Mononuclear cell (primary cell): ENCODE measurements around the gene IQCH. TPM values are rescaled to one million over a fixed set of nuclear protein-coding genes. Genes with fewer than 3 reads are reported as not detected.

Experiments used
- H3K27me3 ChIP-seq: 2 replicates; pipeline ENCODE4 v1.6.0; 2011; ENCODE audit warnings: low read length, control low read depth; ENCODE audit not compliant: insufficient read depth
- H3K4me1 ChIP-seq: 2 replicates; pipeline ENCODE4 v1.5.1; 2011; ENCODE audit warnings: mild to moderate bottlenecking, low read length, control low read depth; ENCODE audit not compliant: insufficient read depth
- H3K4me3 ChIP-seq: 2 replicates; pipeline ENCODE4 v1.5.1; 2011; ENCODE audit warnings: mild to moderate bottlenecking, low read length, moderate library complexity
- H3K9me3 ChIP-seq: 2 replicates; pipeline ENCODE4 v1.5.1; 2011; ENCODE audit warnings: low read depth, mild to moderate bottlenecking, control low read depth, low read length
- total RNA-seq: library from RNA; depleted of rRNA; stranded (reverse); fragments of >200 nt; gene quantifications from one replicate; pipeline ENCODE4 v1.2.3, GENCODE V29; 2012

IQCH gene
- total RNA-seq, 1 donor, result 0.42 TPM

- Histone ChIP-seq H3K9me3 (no peaks in the 10 kb centered on the region), H3K4me1 (no peaks in the 10 kb centered on the region), H3K4me3 (no peak overlapping the region), H3K27me3 (no peaks in the 10 kb centered on the region)
Observed at GRCh38 chr15:67305506-67305905, 50.9 kb downstream of the IQCH start.

DNA sequence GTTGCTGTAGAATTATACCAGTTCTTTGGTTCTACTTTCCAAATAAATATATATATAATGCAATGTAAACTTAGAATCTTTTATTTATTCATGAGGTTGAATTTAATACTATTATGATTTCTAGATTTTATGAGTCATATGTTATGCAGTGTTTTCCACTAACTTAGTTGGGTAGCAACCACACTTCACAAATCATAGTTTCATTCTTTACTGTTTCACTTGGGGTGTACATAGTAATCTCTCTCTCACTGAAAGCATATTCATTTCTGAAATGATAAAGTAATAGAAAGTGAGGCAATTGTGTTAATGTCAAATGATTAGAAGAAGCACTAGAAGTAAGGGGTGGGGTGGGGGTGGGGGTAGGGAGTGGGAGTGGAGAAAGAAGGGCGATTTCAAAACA lies 52.6 kb downstream of the IQCH start:
- Histone ChIP-seq H3K9me3 (no peaks in the 10 kb centered on the region), H3K4me1 (no peaks in the 10 kb centered on the region), H3K27me3 (no peaks in the 10 kb centered on the region), H3K4me3 (no peak overlapping the region)

DNA sequence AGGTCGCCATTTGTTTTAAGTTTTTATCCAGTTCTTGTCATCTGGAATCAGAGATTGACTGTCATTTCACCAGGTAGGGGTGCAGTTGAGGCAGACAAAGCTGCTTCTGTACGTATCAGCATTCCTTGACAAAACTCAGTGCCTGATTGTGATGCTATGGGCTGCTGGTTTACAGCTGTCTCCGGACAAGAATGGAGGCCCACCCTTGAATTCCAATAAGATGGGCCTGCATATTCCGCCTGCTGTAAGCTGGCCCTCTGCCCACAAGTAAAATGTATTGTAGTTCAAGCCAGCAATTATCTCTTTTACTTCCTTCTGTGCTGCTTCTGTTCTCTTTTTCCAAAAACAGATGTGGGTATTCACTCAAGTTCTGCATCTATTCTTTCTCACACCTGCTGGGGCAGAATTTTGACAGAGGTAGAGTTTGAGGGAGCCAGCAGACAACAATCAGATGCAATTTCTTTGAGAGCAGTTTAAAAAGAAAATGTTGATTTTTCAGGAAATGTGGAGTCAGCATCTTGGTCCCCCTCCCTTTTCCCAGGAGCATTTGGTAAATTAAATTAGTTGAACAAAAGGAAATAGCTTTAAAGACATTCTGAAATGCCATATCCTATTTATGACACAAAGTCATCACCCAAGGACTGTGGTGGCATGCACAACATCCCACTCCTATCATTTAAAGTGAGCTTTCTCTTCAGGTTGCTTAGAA lies 53.5 kb downstream of the IQCH start:
- Histone ChIP-seq H3K27me3 (no peaks in the 10 kb centered on the region), H3K4me3 (no peak overlapping the region), H3K4me1 (no peaks in the 10 kb centered on the region), H3K9me3 (no peaks in the 10 kb centered on the region)

DNA sequence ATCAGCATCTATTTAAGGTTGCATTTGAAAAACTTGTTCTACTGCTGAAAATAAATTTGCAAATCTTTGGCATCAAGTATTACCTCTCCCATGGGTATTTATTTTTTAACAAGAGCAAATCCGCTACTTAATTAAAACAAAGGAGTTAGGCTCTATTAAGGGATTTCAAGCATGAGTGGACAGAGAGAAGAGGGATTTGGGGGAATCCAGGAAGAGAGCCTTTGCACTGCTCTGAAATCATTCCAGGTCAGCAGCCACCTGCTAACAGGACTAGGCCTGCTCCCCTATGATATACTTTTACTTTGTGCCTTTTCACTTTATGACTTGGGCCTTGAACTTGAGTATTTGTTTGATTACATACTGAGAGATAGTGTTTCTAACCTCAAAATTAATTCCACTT lies 57.1 kb downstream of the IQCH start:
- H3K4me3 ChIP-seq, result no peak overlapping the region
- H3K4me1 ChIP-seq, result no peaks in the 10 kb centered on the region
- no peaks in the 10 kb centered on the region for H3K27me3 ChIP-seq
- no peaks in the 10 kb centered on the region for H3K9me3 ChIP-seq

GRCh38 chr15:67319961-67320360 lies 65.4 kb downstream of the IQCH start:
- H3K9me3 ChIP-seq, result no peaks in the 10 kb centered on the region
- H3K4me3 ChIP-seq, result no peak overlapping the region
- H3K27me3 ChIP-seq, result no peaks in the 10 kb centered on the region
- H3K4me1 ChIP-seq, result no peaks in the 10 kb centered on the region

GRCh38 chr15:67321352-67321751 lies 66.8 kb downstream of the IQCH start:
- Histone ChIP-seq H3K4me3 (no peak overlapping the region), H3K27me3 (no peaks in the 10 kb centered on the region), H3K4me1 (no peaks in the 10 kb centered on the region), H3K9me3 (no peaks in the 10 kb centered on the region)

GRCh38 chr15:67322481-67322880 lies 67.9 kb downstream of the IQCH start:
- H3K4me3 ChIP-seq, result no peak overlapping the region

DNA sequence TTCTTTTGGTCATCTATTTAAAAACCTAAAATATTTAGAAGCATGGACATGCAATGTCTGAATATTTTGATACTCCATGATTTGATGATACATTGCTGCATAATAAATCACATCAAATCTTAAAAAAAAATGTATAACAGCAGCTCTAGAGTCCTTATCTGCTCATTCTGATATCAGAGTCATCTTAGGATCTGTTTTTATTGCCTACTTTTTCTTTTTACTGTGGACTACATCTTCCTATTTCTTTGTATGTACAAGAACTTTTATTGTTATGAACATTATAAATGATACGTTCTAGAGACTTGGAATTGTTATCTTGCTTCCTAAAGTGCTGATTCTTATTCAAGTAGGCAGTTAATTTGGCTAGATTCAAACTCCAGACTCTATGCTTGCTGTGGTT lies 72.7 kb downstream of the IQCH start:
- H3K27me3 ChIP-seq, result peaks cover 6% of the 10 kb centered on the region
- no peak overlapping the region for H3K4me3 ChIP-seq
- no peaks in the 10 kb centered on the region for H3K4me1 ChIP-seq
- peaks cover 7% of the 10 kb centered on the region for H3K9me3 ChIP-seq

More at GRCh38 chr15:67322481-67322880, 67.9 kb downstream of the IQCH start:
- Histone ChIP-seq H3K27me3 (peaks cover 4% of the 10 kb centered on the region), H3K9me3 (peaks cover 5% of the 10 kb centered on the region), H3K4me1 (no peaks in the 10 kb centered on the region)

DNA sequence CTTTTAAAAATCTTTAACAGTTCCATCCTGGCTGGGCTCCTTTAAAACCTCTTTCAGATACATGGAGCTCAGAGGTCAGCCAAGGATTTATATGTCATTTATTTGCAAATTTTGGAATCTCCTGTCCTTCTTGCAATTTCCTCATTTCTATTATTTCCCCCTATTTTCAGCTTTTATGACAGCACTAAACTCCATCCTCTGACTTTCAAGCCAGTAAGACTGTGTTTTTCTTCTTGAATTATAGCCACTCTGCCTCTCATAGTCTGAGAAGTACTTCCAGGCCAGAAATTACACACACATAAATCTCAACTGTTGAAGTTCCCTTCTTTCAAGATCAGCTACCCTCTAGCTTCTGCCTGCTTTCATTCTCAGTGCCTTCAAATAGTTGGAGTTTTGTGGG lies 73.2 kb downstream of the IQCH start:
- peaks cover 6% of the 10 kb centered on the region for H3K27me3 ChIP-seq
- H3K9me3 ChIP-seq, result peaks cover 7% of the 10 kb centered on the region
- no peak overlapping the region for H3K4me3 ChIP-seq
- no peaks in the 10 kb centered on the region for H3K4me1 ChIP-seq

DNA sequence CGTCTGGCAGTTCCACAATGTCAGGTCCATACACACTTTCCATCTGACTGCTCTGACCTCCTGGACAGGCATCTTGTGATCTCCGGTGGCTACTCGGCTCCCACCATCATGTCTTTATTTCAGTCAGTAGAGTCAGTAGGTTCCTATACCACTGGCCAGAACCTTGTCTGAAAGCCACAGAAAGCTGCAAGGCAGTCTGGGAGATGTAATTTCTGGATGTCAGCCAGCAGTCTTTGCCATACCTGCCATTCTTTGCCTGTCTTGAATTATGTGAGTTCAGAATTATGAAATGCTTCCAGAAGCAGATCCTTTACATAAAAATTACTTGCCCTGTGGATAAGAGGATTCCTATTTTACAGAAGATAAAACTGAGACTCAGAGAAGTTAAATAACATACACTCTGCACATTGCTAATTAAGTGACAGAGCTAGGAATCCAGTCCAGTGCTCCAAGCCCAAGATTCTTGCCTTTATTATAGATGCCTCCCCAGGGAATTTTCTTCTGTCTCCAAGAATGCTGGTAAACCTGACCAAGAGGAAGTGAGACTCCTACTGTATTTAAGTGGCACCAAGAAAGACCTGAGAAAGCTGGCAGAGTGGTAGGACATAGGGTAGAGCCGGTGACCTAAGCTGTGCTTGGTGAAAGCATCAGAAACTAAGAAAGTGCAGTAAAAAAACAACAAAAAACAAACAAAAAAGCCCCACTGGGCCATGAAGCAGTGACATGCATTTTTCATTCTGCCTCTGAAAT lies 75.6 kb downstream of the IQCH start:
- Histone ChIP-seq H3K27me3 (peaks cover 6% of the 10 kb centered on the region), H3K4me1 (no peaks in the 10 kb centered on the region), H3K4me3 (no peak overlapping the region), H3K9me3 (peaks cover 7% of the 10 kb centered on the region)

- Histone ChIP-seq H3K9me3 (peaks cover 7% of the 10 kb centered on the region), H3K27me3 (peaks cover 6% of the 10 kb centered on the region), H3K4me1 (no peaks in the 10 kb centered on the region), H3K4me3 (no peak overlapping the region)
Observed at GRCh38 chr15:67331676-67332075, 77.1 kb downstream of the IQCH start.

GRCh38 chr15:67335026-67335425 lies 80.4 kb downstream of the IQCH start:
- no peak overlapping the region for H3K4me3 ChIP-seq
- H3K27me3 ChIP-seq, result no peaks in the 10 kb centered on the region
- H3K4me1 ChIP-seq, result no peaks in the 10 kb centered on the region
- H3K9me3 ChIP-seq, result no peaks in the 10 kb centered on the region

DNA sequence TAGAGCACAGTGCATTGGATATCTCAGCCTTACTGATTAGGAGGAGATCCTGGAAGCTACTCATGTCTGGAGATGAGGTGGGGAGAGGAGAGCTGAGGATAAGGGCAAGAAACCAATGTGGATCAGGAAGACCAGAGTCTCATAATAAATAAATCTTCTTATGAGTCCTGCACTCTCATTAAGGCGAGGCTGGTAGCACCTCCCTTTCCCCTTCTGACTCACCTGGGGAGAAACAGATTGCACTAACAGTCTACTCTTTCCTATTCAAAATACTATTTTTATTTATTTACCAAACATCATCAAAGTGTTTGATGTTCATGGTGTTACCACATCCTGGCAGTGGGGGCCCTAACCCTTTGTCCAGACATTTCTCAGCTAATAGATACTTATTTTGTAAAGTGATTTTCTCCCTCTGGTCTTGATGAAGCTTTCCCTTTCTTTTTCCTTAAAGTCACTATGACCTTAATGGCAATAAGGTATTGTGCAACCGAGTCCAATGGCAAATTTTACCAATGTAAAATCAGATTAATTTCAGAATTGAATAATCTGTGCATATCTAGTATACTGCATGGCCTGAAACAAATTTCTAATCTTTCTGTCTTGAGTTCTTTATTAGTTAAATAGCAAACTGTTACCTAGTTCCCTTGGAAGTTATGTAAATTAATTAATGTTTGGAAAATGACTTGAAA lies 81.1 kb downstream of the IQCH start:
- H3K4me3 ChIP-seq, result no peak overlapping the region
- no peaks in the 10 kb centered on the region for H3K4me1 ChIP-seq
- H3K9me3 ChIP-seq, result no peaks in the 10 kb centered on the region
- no peaks in the 10 kb centered on the region for H3K27me3 ChIP-seq

GRCh38 chr15:67340630-67341029 lies 86.0 kb downstream of the IQCH start:
- no peaks in the 10 kb centered on the region for H3K9me3 ChIP-seq
- no peaks in the 10 kb centered on the region for H3K27me3 ChIP-seq
- H3K4me1 ChIP-seq, result no peaks in the 10 kb centered on the region
- no peak overlapping the region for H3K4me3 ChIP-seq

- Histone ChIP-seq H3K4me3 (no peak overlapping the region), H3K27me3 (peaks cover 3% of the 10 kb centered on the region), H3K9me3 (peaks cover 4% of the 10 kb centered on the region), H3K4me1 (no peaks in the 10 kb centered on the region)
Observed at GRCh38 chr15:67341539-67341938, 87.0 kb downstream of the IQCH start.
